ENCODE results near the gene EPHA1. TPM values are rescaled to one million over a fixed set of nuclear protein-coding genes. Genes with fewer than 3 reads are reported as not detected.
A peak's percentile ranks its signal among the peaks of the same experiment; 100 is the strongest.

The EPHA1 gene
- total RNA-seq, 1 donor from 2014 or later = 54.4 TPM

DNA sequence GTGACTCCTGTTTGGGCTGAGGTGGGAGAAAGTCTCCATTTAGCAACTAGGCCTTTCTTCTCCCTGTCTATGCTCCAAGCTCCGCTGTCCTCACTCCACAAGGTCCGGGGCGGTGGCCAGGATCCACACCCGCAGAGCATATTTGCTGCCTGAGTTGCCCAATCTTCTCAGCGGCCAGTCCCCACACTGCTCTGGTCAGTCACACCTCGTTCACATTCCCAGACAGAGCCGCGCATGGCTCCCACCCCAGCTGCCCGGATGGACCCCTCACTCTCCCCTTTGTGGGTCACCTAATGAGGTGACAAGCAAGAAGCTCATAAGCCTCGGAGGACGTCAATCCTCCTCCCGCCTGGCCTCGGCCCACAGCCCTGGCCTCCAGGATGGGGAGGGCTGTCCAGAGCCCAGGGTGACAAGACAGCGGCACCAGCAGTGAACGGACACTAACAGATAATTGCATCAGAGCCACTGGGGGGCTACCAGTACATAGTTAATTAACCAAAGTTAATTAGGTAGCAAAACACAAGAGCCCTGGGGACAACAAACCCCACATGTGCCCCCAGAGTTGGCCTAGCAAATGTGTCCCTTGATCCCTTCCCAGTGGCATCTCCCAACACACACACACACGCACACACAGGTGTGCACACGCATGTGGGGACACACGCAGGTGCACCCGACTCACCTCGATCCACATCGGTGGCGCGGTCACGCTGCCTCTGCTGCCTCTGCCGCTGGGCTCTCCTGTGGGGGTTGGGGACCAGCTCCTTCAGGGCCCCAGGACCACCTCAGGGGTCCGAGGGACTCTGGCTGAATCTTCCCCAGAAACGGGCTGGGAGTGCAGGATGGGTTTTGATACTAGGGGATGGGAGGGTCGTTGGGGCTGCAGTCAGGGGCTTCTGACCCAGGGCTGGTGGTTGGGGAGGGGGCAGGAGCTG lies 11.8 kb downstream of the EPHA1 start:
- Mint-ChIP-seq H3K9me3 (ENCODE audit: low read depth) (no peaks in the 10 kb centered on the region), H3K4me3 (ENCODE audit: low read depth) (no peak overlapping the region), H3K27me3 (no peaks in the 10 kb centered on the region), H3K4me1 (ENCODE audit: low read depth) (peaks cover 10% of the 10 kb centered on the region), H3K36me3 (ENCODE audit: insufficient read depth) (peaks cover 18% of the 10 kb centered on the region), H3K27ac (peak overlapping the region; percentile 73)
- DNase-seq (ENCODE audit: low spot score, unreplicated experiment) = no peak
- TF ChIP-seq CTCF (IDR thresholded peaks at IDR 0.05; ENCODE audit: unreplicated experiment) = no peak

GRCh38 chr7:143396182-143396581 lies 12.5 kb downstream of the EPHA1 start:
- Mint-ChIP-seq H3K36me3 (ENCODE audit: insufficient read depth) (peaks cover 18% of the 10 kb centered on the region), H3K4me3 (ENCODE audit: low read depth) (no peak overlapping the region), H3K27me3 (no peaks in the 10 kb centered on the region), H3K9me3 (ENCODE audit: low read depth) (no peaks in the 10 kb centered on the region), H3K27ac (no peak overlapping the region), H3K4me1 (ENCODE audit: low read depth) (peaks cover 10% of the 10 kb centered on the region)
- TF ChIP-seq CTCF (IDR thresholded peaks at IDR 0.05; ENCODE audit: unreplicated experiment) = no peak
- DNase-seq (ENCODE audit: low spot score, unreplicated experiment) = no peak

- H3K36me3 Mint-ChIP-seq (ENCODE audit: insufficient read depth) = peaks cover 16% of the 10 kb centered on the region
- H3K4me3 Mint-ChIP-seq (ENCODE audit: low read depth) = no peak overlapping the region
- no peak overlapping the region for H3K27ac Mint-ChIP-seq
- no peaks in the 10 kb centered on the region for H3K27me3 Mint-ChIP-seq
- peaks cover 10% of the 10 kb centered on the region for H3K4me1 Mint-ChIP-seq (ENCODE audit: low read depth)
- DNase-seq (ENCODE audit: low spot score, unreplicated experiment) = no peak
- TF ChIP-seq CTCF (IDR thresholded peaks at IDR 0.05; ENCODE audit: unreplicated experiment) = peak; percentile 23
- no peaks in the 10 kb centered on the region for H3K9me3 Mint-ChIP-seq (ENCODE audit: low read depth)
These were observed 13.2 kb downstream of the EPHA1 start for GRCh38 chr7:143395187-143396149.

DNA sequence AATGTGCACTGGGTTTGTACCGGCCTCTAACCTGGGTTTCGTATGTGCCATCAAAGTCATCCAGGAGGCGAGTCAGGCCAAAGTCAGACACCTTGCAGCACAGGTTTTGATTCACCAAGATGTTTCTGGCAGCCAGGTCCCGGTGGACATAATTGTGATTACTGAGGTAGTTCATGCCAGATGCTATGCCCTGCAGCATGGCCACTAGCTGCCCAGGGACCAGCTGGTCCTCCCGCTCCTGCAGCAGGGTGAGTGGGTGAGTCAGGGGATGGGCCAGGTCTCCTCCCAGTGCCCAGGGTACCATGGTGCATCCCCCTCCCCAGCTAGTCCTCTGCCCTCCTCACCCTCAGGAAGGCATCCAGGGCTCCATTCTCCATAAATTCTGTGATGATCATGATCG lies 13.9 kb downstream of the EPHA1 start:
- H3K27ac Mint-ChIP-seq = no peak overlapping the region
- H3K36me3 Mint-ChIP-seq (ENCODE audit: insufficient read depth) = peaks cover 20% of the 10 kb centered on the region
- no peaks in the 10 kb centered on the region for H3K27me3 Mint-ChIP-seq
- TF ChIP-seq CTCF (IDR thresholded peaks at IDR 0.05; ENCODE audit: unreplicated experiment) = no peak
- no peak overlapping the region for H3K4me3 Mint-ChIP-seq (ENCODE audit: low read depth)
- peaks cover 10% of the 10 kb centered on the region for H3K4me1 Mint-ChIP-seq (ENCODE audit: low read depth)
- H3K9me3 Mint-ChIP-seq (ENCODE audit: low read depth) = no peaks in the 10 kb centered on the region
- no peak for DNase-seq (ENCODE audit: low spot score, unreplicated experiment)

GRCh38 chr7:143394068-143394467 lies 14.6 kb downstream of the EPHA1 start:
- no peaks in the 10 kb centered on the region for H3K27me3 Mint-ChIP-seq
- H3K27ac Mint-ChIP-seq = no peak overlapping the region
- TF ChIP-seq CTCF (IDR thresholded peaks at IDR 0.05; ENCODE audit: unreplicated experiment) = no peak
- H3K4me1 Mint-ChIP-seq (ENCODE audit: low read depth) = peaks cover 10% of the 10 kb centered on the region
- H3K36me3 Mint-ChIP-seq (ENCODE audit: insufficient read depth) = peaks cover 25% of the 10 kb centered on the region
- no peak for DNase-seq (ENCODE audit: low spot score, unreplicated experiment)
- H3K4me3 Mint-ChIP-seq (ENCODE audit: low read depth) = no peak overlapping the region
- H3K9me3 Mint-ChIP-seq (ENCODE audit: low read depth) = no peaks in the 10 kb centered on the region
